GM23338 (cell line): ENCODE results near the gene GPR4. TPM values are rescaled to one million over a fixed set of nuclear protein-coding genes. Genes with fewer than 3 reads are reported as not detected.

Source experiments
- ATAC-seq: fragments of 200-7000 bp; cut with Tn5 transposase; 3 replicates; pipeline ENCODE4 v1.9.1; 2020
- DNase-seq: peaks from one replicate; pipeline ENCODE4 v3.0.0-alpha.2; 2015; ENCODE audit warnings: low spot score
- H2AFZ ChIP-seq: fragments of 200-600 bp; sonication (generic); 2 replicates; pipeline ENCODE4 v1.8.0; 2016; ENCODE audit warnings: antibody characterized with exemption, mild to moderate bottlenecking, moderate library complexity
- H3F3A ChIP-seq: fragments of 200-600 bp; sonication (generic); replicated peaks from 2 replicates; pipeline ENCODE4 v1.8.0; 2017; ENCODE audit warnings: antibody characterized with exemption, mixed run types, low read depth
- H3K27ac ChIP-seq: fragments of 200-600 bp; sonication (generic); 2 replicates; pipeline ENCODE4 v1.6.1; 2016; ENCODE audit warnings: low read depth
- H3K27me3 ChIP-seq: fragments of 200-600 bp; sonication (generic); 2 replicates; pipeline ENCODE4 v1.8.0; 2016; ENCODE audit warnings: mild to moderate bottlenecking, mixed run types, moderate library complexity; ENCODE audit not compliant: insufficient read depth
- H3K36me3 ChIP-seq: fragments of 200-600 bp; sonication (generic); 2 replicates; pipeline ENCODE4 v1.8.0; 2016; ENCODE audit warnings: mild to moderate bottlenecking; ENCODE audit not compliant: insufficient read depth
- H3K4me1 ChIP-seq: fragments of 200-600 bp; sonication (generic); 2 replicates; pipeline ENCODE4 v1.8.0; 2016; ENCODE audit warnings: mild to moderate bottlenecking, moderate library complexity; ENCODE audit not compliant: insufficient read depth
- H3K4me2 ChIP-seq: fragments of 200-600 bp; sonication (generic); 2 replicates; pipeline ENCODE4 v1.7.1; 2017; ENCODE audit warnings: mixed run types
- H3K4me3 ChIP-seq: fragments of 200-600 bp; sonication (generic); 2 replicates; pipeline ENCODE4 v1.6.1; 2016; ENCODE audit warnings: mixed run types
- H3K79me2 ChIP-seq: fragments of 200-600 bp; sonication (generic); replicated peaks from 2 replicates; pipeline ENCODE4 v1.8.0; 2017; ENCODE audit warnings: mild to moderate bottlenecking; ENCODE audit not compliant: insufficient read depth
- H3K9me2 ChIP-seq: fragments of 200-600 bp; sonication (generic); 2 replicates; pipeline ENCODE4 v1.8.0; 2017; ENCODE audit not compliant: insufficient read depth
- H4K20me1 ChIP-seq: fragments of 200-600 bp; sonication (generic); replicated peaks from 2 replicates; pipeline ENCODE4 v1.8.0; 2017; ENCODE audit warnings: mild to moderate bottlenecking; ENCODE audit not compliant: insufficient read depth
- H3K27ac Mint-ChIP-seq: 2 replicates; pipeline ENCODE4 v1.8.0; 2020; ENCODE audit warnings: inconsistent platforms, mild to moderate bottlenecking, moderate library complexity, mixed read lengths
- H3K27me3 Mint-ChIP-seq: 3 replicates; pipeline ENCODE4 v1.8.0; 2022; ENCODE audit warnings: low read depth, mild to moderate bottlenecking, moderate library complexity, mixed read lengths, inconsistent platforms; ENCODE audit not compliant: insufficient read depth, poor library complexity
- H3K36me3 Mint-ChIP-seq: 3 replicates; pipeline ENCODE4 v1.8.0; 2021; ENCODE audit warnings: low read depth, mild to moderate bottlenecking, inconsistent platforms, moderate library complexity, mixed read lengths
- H3K4me1 Mint-ChIP-seq: 3 replicates; pipeline ENCODE4 v1.8.0; 2020; ENCODE audit warnings: mild to moderate bottlenecking, inconsistent platforms, mixed read lengths
- H3K4me3 Mint-ChIP-seq: 3 replicates; pipeline ENCODE4 v1.8.0; 2021; ENCODE audit warnings: moderate library complexity, mild to moderate bottlenecking, inconsistent platforms, mixed read lengths
- H3K9me3 Mint-ChIP-seq: 3 replicates; pipeline ENCODE4 v1.8.0; 2020; ENCODE audit warnings: moderate library complexity, mild to moderate bottlenecking, inconsistent platforms, mixed read lengths
- CREB1 ChIP-seq: fragments of 250-450 bp; sonication (Bioruptor Pico); IDR thresholded peaks from 2 replicates; pipeline ENCODE4 v1.5.0; 2020; ENCODE audit warnings: low read depth, mild to moderate bottlenecking, moderate library complexity
- CTCF ChIP-seq, 2 experiments: fragments of 200-600 bp in 1 of 2; sonication (generic) in 1 of 2; conservative IDR thresholded peaks; 2 replicates each; pipeline versions ENCODE4 v1.5.1 to v1.6.1; 2016 to 2017; ENCODE audit warnings: antibody characterized with exemption in 2 of 2, low read depth in 2 of 2, mild to moderate bottlenecking in 2 of 2, moderate library complexity in 1 of 2
- ETS1 ChIP-seq: IDR thresholded peaks from 2 replicates; pipeline ENCODE4 v1.6.1; 2016; ENCODE audit warnings: antibody characterized with exemption
- EZH2 ChIP-seq: fragments of 200-600 bp; sonication (generic); IDR thresholded peaks from one replicate; pipeline ENCODE4 v1.8.0; 2017; ENCODE audit warnings: antibody characterized with exemption, mild to moderate bottlenecking, low read depth; ENCODE audit not compliant: unreplicated experiment
- EZH2phosphoT487 ChIP-seq: fragments of 200-600 bp; sonication (generic); IDR thresholded peaks from one replicate; pipeline ENCODE4 v1.8.1; 2018; ENCODE audit warnings: antibody characterized with exemption; ENCODE audit not compliant: unreplicated experiment
- JUNB ChIP-seq: IDR thresholded peaks from one replicate; pipeline ENCODE4 v1.6.1; 2016; ENCODE audit warnings: antibody characterized with exemption; ENCODE audit not compliant: unreplicated experiment
- NANOG ChIP-seq: IDR thresholded peaks from 2 replicates; pipeline ENCODE4 v1.6.1; 2016; ENCODE audit warnings: antibody characterized with exemption, borderline replicate concordance
- POLR2AphosphoS5 ChIP-seq: IDR thresholded peaks from 2 replicates; pipeline ENCODE4 v1.6.1; 2016; ENCODE audit warnings: antibody characterized with exemption, low read depth
- REST ChIP-seq: IDR thresholded peaks from one replicate; pipeline ENCODE4 v1.6.1; 2018; ENCODE audit warnings: antibody characterized with exemption; ENCODE audit not compliant: unreplicated experiment
- STAT1 ChIP-seq: IDR thresholded peaks from one replicate; pipeline ENCODE4 v1.6.1; 2016; ENCODE audit warnings: antibody characterized with exemption; ENCODE audit not compliant: unreplicated experiment
- ZNF114 ChIP-seq: fragments of 250-450 bp; sonication (Bioruptor Pico); IDR thresholded peaks from 2 replicates; pipeline ENCODE4 v1.5.0; 2020; ENCODE audit warnings: mild to moderate bottlenecking, moderate library complexity
- ZNF331 ChIP-seq: fragments of 250-450 bp; sonication (Bioruptor Pico); IDR thresholded peaks from 2 replicates; pipeline ENCODE4 v1.5.0; 2020; ENCODE audit warnings: low read depth, mild to moderate bottlenecking, moderate library complexity
- polyA plus RNA-seq: library from polyadenylated mRNA; unstranded; fragments of >200 nt; fragmentation: Nextera tagmentation; extraction: Ambion mirVana; gene quantifications from 2 replicates; pipeline ENCODE4 v1.2.1, GENCODE V29; 2016
- total RNA-seq: library from RNA; depleted of rRNA; stranded (reverse); fragments of >200 nt; shearing (Covaris generic); gene quantifications from 2 replicates; pipeline ENCODE4 v1.2.3, GENCODE V29; 2014

GPR4 gene
- total and polyA plus RNA-seq, 2 experiments from 2014 or later = 0.06 to 0.14 TPM

- TF ChIP-seq REST (no peak), CTCF (conservative IDR thresholded peaks at IDR 0.05; ENCODE audit: low read depth in 2 of 2) (no peak), ETS1 (no peak), EZH2phosphoT487 (no peak)
Measured at GRCh38 chr19:45645631-45646344, 43.8 kb upstream of the GPR4 start (continued).

- Histone ChIP-seq H3F3A (peaks cover 29% of the 10 kb centered on the region), H2AFZ (peak overlapping the region; percentile 66), H3K9me2 (no peaks in the 10 kb centered on the region), H3K4me2 (peak overlapping the region; percentile 93), H3K4me1 (peaks cover 27% of the 10 kb centered on the region), H3K79me2 (no peaks in the 10 kb centered on the region), H3K27me3 (peaks cover 18% of the 10 kb centered on the region), H3K4me3 (peak overlapping the region; percentile 90), H3K36me3 (no peaks in the 10 kb centered on the region), H4K20me1 (no peaks in the 10 kb centered on the region), H3K27ac (no peak overlapping the region)
- DNase-seq (no peak), ATAC-seq (no peak)
- no peak overlapping the region for H3K27ac Mint-ChIP-seq
- H3K4me1 Mint-ChIP-seq = peaks cover 36% of the 10 kb centered on the region
- peak overlapping the region; percentile 79 for H3K4me3 Mint-ChIP-seq
- peaks cover 37% of the 10 kb centered on the region for H3K27me3 Mint-ChIP-seq
- H3K9me3 Mint-ChIP-seq = peaks cover 24% of the 10 kb centered on the region; the same call in 2 of the 3 replicates
- H3K36me3 Mint-ChIP-seq = peaks cover 3% of the 10 kb centered on the region; the same call in 1 of the 3 replicates
- TF ChIP-seq NANOG = no peak
- TF ChIP-seq STAT1 = no peak
- TF ChIP-seq ZNF114 = no peak
- no peak for TF ChIP-seq POLR2AphosphoS5
- TF ChIP-seq CREB1 (CRISPR knock-in tag) = no peak
- TF ChIP-seq REST = no peak
- TF ChIP-seq CTCF (conservative IDR thresholded peaks at IDR 0.05; ENCODE audit: low read depth in 2 of 2) = no peak
- no peak for TF ChIP-seq EZH2phosphoT487
- TF ChIP-seq JUNB = no peak
- no peak for TF ChIP-seq ETS1
- TF ChIP-seq ZNF331 (CRISPR knock-in tag) = no peak
- TF ChIP-seq EZH2 = no peak
Measured at GRCh38 chr19:45645068-45645630, 43.1 kb upstream of the GPR4 start.
